ENCODE measurements around the gene ATG10.
"Not testable (repeated sequence)": the region's sequence is repeated elsewhere in the genome, so short reads cannot be mapped to it uniquely, and the experiment has no call there.

ATG10 gene

GRCh38 chr5:82129723-82130285 lies 158.0 kb downstream of the ATG10 start:
- no peak for DNase-seq (ENCODE audit: low read depth in 2 of 2)

DNA sequence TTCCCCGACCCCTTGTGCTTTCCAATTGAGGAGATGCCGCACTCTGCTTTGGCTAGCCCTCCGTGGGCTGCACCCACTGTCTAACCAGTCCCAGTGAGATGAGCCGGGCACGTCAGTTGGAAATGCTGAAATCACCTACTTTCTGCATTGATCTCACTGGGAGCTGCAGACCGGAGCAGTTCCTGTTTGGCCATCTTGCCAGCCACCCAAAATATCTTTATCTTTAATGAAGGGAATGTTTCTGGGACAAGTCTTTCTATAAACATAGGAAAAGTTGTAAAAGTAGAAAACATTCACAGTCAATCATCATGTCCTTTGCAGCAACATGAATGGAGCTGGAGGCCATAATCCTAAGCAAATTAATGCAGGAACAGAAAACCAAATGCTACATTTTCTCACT lies 158.8 kb downstream of the ATG10 start:
- DNase-seq (ENCODE audit: low read depth in 2 of 2) = no peak

- no peak for DNase-seq (ENCODE audit: low read depth in 2 of 2)
Observed at GRCh38 chr5:82137205-82137604, 165.4 kb downstream of the ATG10 start.

GRCh38 chr5:82139837-82140236 lies 168.0 kb downstream of the ATG10 start:
- not testable (repeated sequence) for DNase-seq (ENCODE audit: low read depth in 2 of 2)

DNA sequence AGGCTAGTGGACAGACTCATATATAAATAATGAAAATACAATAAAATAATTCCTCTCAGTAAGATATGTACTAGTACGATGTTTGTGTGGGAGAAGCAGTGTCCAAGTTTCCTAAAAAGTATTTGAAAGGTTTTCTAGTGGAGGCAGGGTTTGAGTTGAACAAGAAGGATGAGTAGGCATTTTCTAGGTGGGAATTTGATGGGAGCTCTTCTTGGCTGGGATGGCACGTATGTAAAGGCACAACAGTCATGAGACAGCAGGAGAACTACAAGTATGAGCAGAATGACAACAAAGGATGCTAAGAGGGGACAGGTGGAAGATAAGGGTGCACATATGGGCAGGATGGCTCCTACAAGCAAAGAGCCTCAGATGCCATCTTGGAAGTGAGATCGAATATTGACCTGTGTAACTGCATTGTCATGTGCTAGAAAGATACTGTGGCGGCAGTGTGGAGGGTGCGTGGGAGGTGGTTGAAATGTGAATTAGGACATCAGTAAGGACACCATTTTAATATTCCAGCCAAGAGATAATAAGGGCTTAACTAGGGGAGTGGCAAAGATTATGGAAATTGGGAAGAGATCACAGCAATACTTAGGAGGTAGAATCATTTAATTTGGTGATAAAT lies 170.5 kb downstream of the ATG10 start:
- no peak for DNase-seq (ENCODE audit: low read depth in 2 of 2)

DNA sequence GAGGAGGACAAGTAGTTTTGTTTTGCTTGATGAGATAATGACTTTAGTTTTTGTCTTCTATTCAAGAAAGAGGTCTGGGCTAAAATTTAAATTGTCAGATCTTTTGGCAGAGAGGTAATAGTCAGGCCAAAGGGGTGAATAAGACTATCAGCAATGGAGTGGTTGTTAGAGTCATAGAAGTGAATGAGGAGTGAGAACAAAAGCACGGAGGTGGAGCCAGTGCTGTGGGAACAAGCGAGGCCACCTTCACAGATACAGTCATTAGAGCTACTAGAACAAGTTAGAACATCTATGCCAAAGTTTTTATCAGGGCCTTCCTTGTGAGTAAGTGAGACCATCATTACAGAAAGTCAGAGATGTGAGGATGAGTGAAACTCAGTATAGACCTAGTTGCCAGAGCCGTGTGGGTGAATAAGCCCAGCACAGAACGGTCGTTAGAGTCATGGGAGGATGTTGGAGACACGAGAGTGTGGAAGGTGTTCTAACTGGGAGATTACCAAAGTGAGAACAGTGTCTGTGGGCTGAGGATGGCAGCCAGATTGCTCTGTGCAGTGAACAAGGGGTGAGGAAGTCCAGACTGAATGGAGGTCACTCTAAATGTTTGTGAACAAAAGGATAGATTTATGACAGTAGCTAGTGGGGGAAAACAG lies 171.2 kb downstream of the ATG10 start:
- no peak for DNase-seq (ENCODE audit: low read depth in 2 of 2)

DNA sequence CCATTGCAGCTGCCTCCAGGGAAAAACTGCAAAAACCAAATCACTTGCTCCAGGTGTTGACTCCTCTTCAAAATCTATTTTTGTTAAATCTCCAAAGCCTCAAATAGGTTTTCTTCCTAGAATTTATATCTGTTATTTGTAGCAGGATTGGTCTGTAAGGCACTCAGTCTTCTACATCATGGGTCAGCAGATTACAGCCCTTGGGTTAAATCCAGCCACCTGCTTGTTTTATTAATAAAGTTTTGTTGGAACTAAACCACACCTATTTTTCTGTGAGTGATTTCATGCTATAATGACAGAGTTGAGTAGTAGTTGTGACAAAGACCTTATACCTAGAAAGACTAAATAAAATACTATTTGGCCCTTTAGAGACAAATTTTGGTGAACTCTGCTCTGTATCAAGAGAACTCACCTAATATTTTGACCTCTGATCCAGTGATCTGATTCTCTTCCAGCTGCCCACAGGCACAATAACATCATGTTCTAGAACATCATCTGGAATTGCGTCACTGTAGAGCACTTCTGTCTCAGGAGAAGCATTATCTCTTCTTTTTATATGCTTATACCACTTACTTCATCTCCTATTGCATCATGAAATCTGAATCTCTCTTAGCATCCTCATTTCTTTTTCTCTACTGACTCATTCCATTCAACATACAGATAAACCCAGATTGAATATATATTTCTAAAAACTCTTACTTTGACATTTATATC lies 176.2 kb downstream of the ATG10 start:
- DNase-seq (ENCODE audit: low read depth in 2 of 2) = no peak

DNA sequence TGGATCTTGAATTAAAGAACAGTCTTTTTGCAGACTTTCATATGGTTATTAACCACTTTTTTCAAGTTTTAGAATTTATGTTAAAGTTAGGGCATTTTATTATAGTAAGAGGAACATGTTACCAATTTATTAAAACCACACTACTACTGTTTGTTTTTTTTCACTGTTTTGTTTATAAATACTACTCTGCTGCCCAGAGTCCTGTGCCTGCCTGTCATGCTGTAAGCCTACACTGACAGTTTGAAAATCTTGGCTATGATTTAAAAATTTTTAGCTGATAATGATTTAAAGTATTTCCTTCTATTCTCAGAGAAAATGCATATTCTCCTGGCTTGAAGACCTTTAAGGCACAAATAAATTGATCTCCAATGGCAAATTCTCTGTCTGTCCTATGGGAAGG lies 177.6 kb downstream of the ATG10 start:
- no peak for DNase-seq (ENCODE audit: low read depth in 2 of 2)

DNA sequence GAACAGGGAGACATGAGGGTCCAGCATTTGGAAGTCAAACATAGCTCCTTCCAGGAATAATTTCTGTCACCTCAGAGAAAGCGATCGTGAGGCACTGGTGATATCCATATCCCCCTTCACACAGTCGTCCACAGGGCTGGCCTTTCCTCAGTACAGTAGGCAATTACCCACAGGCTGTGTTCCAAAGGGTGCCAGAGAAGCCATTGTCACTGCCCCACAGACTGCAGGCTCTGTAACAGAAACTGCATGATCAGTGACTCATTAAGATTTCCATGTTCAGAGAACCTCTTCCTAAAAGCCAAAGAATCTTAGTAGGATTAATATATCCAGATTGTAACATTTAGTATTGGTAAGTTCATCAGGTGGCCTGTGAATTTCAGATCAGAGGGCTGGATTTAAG lies 178.7 kb downstream of the ATG10 start:
- no peak for DNase-seq (ENCODE audit: low read depth in 2 of 2)

- DNase-seq (ENCODE audit: low read depth in 2 of 2) = no peak
Observed at GRCh38 chr5:82151204-82151603, 179.4 kb downstream of the ATG10 start.

GRCh38 chr5:82151662-82152061 lies 179.8 kb downstream of the ATG10 start:
- DNase-seq (ENCODE audit: low read depth in 2 of 2) = no peak

DNA sequence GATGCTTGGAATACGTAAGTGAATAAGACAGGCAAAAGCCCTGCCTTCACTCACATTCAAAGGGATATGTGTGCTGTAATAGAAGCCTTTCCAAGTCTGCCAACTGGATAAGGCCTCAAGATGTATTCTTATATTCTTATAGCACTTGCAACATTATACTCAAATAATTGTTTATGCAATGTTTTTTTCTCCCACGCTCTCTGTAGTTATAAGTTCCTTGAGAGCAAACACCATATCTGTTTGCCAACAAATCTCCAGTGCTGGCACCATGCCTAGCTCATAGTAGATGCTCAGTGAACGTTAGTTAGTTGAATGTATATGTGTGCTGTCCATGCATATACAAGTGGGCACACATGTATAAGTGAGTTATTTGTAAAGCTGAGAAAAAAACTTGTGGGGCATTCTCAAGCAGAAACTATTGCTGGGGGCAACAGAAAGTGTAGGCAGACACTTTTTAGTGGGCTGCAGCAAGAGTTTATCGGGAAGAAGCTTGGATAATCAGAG lies 181.2 kb downstream of the ATG10 start:
- no peak for DNase-seq (ENCODE audit: low read depth in 2 of 2)

DNA sequence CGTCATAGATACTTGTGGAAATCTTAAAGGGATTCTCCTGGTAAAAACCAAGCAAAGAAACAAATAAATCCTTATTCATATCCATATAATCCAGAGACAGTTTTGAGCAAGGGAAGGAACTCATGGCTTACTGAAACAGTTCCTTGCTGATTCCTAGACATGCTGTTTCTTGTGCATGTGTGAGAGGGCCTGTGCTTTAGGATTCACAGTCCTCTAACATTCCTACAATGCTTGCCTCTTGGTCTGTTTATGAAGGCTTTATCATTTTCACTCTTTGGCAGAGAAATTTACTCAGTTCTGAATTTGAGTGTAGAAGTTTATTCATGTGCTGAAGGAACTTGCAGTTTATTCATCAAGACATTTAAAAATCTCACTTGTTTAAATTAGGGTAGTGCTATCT lies 183.0 kb downstream of the ATG10 start:
- no peak for DNase-seq (ENCODE audit: low read depth in 2 of 2)

- no peak for DNase-seq (ENCODE audit: low read depth in 2 of 2)
Observed at GRCh38 chr5:82155305-82155704, 183.5 kb downstream of the ATG10 start.

DNA sequence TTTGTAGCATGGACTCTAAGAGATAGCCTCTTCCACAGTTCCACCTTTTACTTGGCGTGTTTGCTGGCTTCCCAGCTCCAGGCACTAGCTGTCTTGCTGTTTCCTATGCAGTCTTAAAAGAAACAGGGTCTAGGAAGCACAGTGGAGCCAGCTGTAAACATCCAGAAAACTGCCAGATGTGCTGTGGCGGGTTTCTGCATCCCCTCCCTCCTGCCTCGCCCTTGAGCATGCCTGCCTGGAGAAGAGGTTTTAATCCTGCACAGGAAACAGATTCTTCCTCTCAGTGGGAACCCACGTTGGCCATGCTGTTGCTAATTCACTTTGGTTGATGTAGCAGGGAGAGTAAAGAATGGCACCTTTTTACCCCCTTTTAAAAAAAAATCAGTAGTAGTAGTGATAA lies 185.1 kb downstream of the ATG10 start:
- no peak for DNase-seq (ENCODE audit: low read depth in 2 of 2)

DNA sequence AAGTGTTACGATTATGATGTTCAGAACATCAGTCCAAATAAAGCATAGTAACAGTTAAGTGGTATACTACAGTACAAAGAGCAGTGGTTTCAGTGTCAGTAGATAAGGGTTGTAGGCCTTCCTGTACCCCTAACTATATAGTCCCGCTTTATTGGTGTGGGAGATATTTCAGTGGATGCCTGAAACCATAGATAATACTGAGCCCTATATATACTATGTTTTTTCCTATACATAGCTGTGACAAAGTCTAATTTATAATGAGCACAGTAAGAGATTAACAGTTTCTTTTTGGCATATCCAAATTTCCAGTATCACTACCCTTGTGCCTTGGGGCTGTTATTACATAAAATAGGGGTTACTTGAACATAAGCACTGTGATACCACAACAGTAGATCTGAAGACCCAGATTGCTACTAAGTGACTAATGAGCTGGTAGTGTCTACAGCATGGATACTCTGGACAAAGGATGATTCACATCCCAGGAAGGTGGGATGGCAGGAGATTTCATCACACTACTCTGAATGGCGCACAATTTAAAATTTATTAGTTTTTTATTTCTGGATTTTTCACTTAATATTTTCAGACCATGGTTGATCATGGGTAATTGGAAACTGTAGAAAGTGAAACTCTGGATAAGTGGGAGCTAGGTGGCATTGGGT lies 187.1 kb downstream of the ATG10 start:
- DNase-seq (ENCODE audit: low read depth in 2 of 2) = no peak

GRCh38 chr5:82160948-82161347 lies 189.1 kb downstream of the ATG10 start:
- DNase-seq (ENCODE audit: low read depth in 2 of 2) = no peak

GRCh38 chr5:82162573-82162972 lies 190.8 kb downstream of the ATG10 start:
- no peak for DNase-seq (ENCODE audit: low read depth in 2 of 2)

DNA sequence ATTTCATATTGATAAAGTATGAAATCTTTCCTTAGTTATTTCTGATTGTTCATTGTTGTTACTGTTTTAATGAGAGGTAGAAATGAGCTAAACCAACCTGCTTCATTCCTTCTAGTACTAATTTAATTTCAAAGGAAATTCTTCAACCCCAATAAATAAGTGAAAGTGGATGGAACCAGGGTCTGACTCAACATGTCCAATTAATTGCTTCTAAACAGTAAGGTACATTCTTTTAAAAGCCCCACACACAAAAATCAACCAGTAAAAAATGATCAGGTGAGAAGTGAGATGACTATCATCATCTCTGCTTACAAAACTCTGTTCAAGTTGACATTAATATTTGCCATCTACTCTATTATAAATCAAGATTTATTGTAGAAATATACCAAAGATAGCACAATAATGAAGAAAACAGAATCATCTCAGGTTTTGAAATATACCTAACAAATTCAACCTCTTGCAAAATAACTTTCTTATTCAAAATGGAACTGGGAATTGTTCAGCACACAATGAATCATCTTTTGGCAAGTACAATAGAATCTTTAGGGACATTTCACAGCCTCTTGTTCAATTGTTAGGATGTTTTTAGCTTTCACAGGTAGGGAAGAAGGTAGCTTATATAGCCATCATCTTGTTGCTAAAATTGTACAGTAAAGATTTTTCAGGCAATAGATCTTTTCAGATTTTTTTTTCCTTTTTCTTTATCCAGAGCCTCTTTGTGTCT lies 191.8 kb downstream of the ATG10 start:
- DNase-seq (ENCODE audit: low read depth in 2 of 2) = no peak

- DNase-seq (ENCODE audit: low read depth in 2 of 2) = no peak
Observed at GRCh38 chr5:82164176-82164976, 192.6 kb downstream of the ATG10 start.

Measured in stimulated activated CD8-positive, alpha-beta memory T cell treated with anti-CD3 and anti-CD28 coated beads, Interleukin-2, amount 100 ng/mL, for 1 hour (primary cell).